B cell (primary cell): ENCODE measurements around the gene GRIN2D. TPM values are rescaled to one million over a fixed set of nuclear protein-coding genes. Genes with fewer than 3 reads are reported as not detected.
A peak's percentile ranks its signal among the peaks of the same experiment; 100 is the strongest.

Experiments used
- ATAC-seq: fragments of 200-7000 bp; cut with Tn5 transposase; one replicate; pipeline ENCODE4 v1.10.0; 2021; ENCODE audit warnings: low read depth, mild to moderate bottlenecking, moderate number of reproducible peaks, moderate library complexity
- CTCF ChIA-PET: fragments of 350-600 bp; sonication (Branson Sonifier 250); formaldehyde crosslinking; loops from one replicate; lab custom pipeline; 2021; ENCODE audit warnings: antibody characterized with exemption, inconsistent platforms; lab: Charles Lee
- POLR2A ChIA-PET: fragments of 350-600 bp; sonication (Branson Sonifier 250); formaldehyde crosslinking; loops from one replicate; lab custom pipeline; 2021; ENCODE audit warnings: antibody characterized with exemption; lab: Charles Lee
- DNase-seq: peaks from one replicate; pipeline ENCODE4 v3.0.0; 2013
- H2AFZ ChIP-seq: 2 replicates; pipeline ENCODE4 v1.6.1; 2012; ENCODE audit warnings: mild to moderate bottlenecking, low read depth, low read length; ENCODE audit not compliant: insufficient read depth, poor library complexity, severe bottlenecking
- H3K27ac ChIP-seq, 2 donors: 1 replicate in 1 of 2; 2 replicates in 1 of 2; pipeline ENCODE4 v1.5.1; 2012 to 2013; ENCODE audit warnings: low read length in 2 of 2, mild to moderate bottlenecking in 2 of 2, moderate library complexity in 1 of 2
- H3K27me3 ChIP-seq, 4 experiments: fragments of 200-600 bp in 1 of 4; sonication (generic) in 1 of 4; replicated peaks in 1 of 4; 1 replicate in 2 of 4; 2 replicates in 2 of 4; pipeline versions ENCODE4 v1.6.1 to v1.7.0; 2013 to 2016; ENCODE audit warnings: low read length in 3 of 4, mild to moderate bottlenecking in 2 of 4, mixed read lengths in 1 of 4, moderate library complexity in 1 of 4; ENCODE audit not compliant: insufficient read depth in 4 of 4, control insufficient read depth in 3 of 4; ENCODE audit errors: control extremely low read depth in 1 of 4
- H3K36me3 ChIP-seq, 2 experiments: replicated peaks in 1 of 2; 1 replicate in 1 of 2; 2 replicates in 1 of 2; pipeline versions ENCODE4 v1.6.1 to v1.7.1; 2013; ENCODE audit warnings: low read length in 1 of 2; ENCODE audit not compliant: insufficient read depth in 2 of 2, control insufficient read depth in 1 of 2; ENCODE audit errors: control extremely low read depth in 1 of 2, extremely low read depth in 1 of 2
- H3K4me1 ChIP-seq, 2 donors: fragments of 200-600 bp in 1 of 2; sonication (generic) in 1 of 2; 1 replicate in 1 of 2; 2 replicates in 1 of 2; pipeline versions ENCODE4 v1.5.1 to v1.6.1; 2013 to 2017; ENCODE audit warnings: low read length in 2 of 2; ENCODE audit not compliant: control insufficient read depth in 2 of 2, insufficient read depth in 2 of 2
- H3K4me2 ChIP-seq: replicated peaks from 2 replicates; pipeline ENCODE3; 2012; ENCODE audit warnings: mild to moderate bottlenecking, low read depth, low read length; ENCODE audit not compliant: poor library complexity, severe bottlenecking
- H3K4me3 ChIP-seq, 5 experiments: fragments of 200-600 bp in 1 of 5; sonication (generic) in 1 of 5; 1 replicate in 3 of 5; 2 replicates in 2 of 5; pipeline versions ENCODE4 v1.5.1 to v1.7.0; 2011 to 2016; ENCODE audit warnings: low read length in 4 of 5, mild to moderate bottlenecking in 4 of 5, low read depth in 2 of 5, control low read depth in 1 of 5, moderate library complexity in 1 of 5; ENCODE audit not compliant: insufficient read depth in 1 of 5; ENCODE audit errors: control extremely low read depth in 1 of 5, extremely low read depth in 1 of 5
- H3K79me2 ChIP-seq: fragments of 200-600 bp; sonication (generic); one replicate; pipeline ENCODE4 v1.6.0; 2016; ENCODE audit warnings: low read length; ENCODE audit not compliant: control insufficient read depth, insufficient read depth
- H3K9ac ChIP-seq: fragments of 200-600 bp; sonication (generic); 2 replicates; pipeline ENCODE4 v1.6.1; 2017; ENCODE audit warnings: mild to moderate bottlenecking, low read length, moderate library complexity
- H3K9me3 ChIP-seq, 3 donors: one replicate each; pipeline versions ENCODE4 v1.6.1 to v1.7.1; 2013; ENCODE audit warnings: low read length in 2 of 3; ENCODE audit not compliant: control insufficient read depth in 2 of 3, insufficient read depth in 1 of 3; ENCODE audit errors: control extremely low read depth in 1 of 3
- H4K20me1 ChIP-seq: 2 replicates; pipeline ENCODE4 v1.6.0; 2012; ENCODE audit warnings: mild to moderate bottlenecking, low read length; ENCODE audit not compliant: insufficient read depth, control insufficient read depth, poor library complexity, severe bottlenecking
- H3K27ac Mint-ChIP-seq: one replicate; pipeline ENCODE4 v1.8.0; 2021; ENCODE audit warnings: mixed read lengths
- H3K27me3 Mint-ChIP-seq: one replicate; pipeline ENCODE4 v1.8.0; 2021; ENCODE audit warnings: mixed read lengths
- H3K4me1 Mint-ChIP-seq: one replicate; pipeline ENCODE4 v1.8.0; 2021; ENCODE audit warnings: mixed read lengths
- H3K4me3 Mint-ChIP-seq: one replicate; pipeline ENCODE4 v1.8.0; 2021; ENCODE audit warnings: mixed read lengths
- H3K9me3 Mint-ChIP-seq: one replicate; pipeline ENCODE4 v1.8.0; 2022; ENCODE audit warnings: mixed read lengths; ENCODE audit not compliant: insufficient read depth
- CTCF ChIP-seq: fragments of 200-600 bp; IDR thresholded peaks from one replicate; pipeline ENCODE4 v1.8.0; 2022; ENCODE audit warnings: antibody characterized with exemption, mild to moderate bottlenecking
- EZH2 ChIP-seq: IDR thresholded peaks from 2 replicates; pipeline ENCODE4 v1.6.1; 2012; ENCODE audit warnings: borderline replicate concordance, low read depth, mild to moderate bottlenecking, moderate library complexity, low read length; ENCODE audit not compliant: insufficient read depth, poor library complexity, severe bottlenecking
- WGBS: methylation state at CpG from one replicate; pipeline ENCODE4 v1.1.5; 2013; ENCODE audit warnings: missing lambda C conversion rate; ENCODE audit not compliant: insufficient coverage; 5-methylcytosine and 5-hydroxymethylcytosine counted together
- intact Hi-C: fragments of 100-400 bp; cut with micrococcal nuclease; formaldehyde crosslinking; loops from one replicate; pipeline ENCODE4 v1.10.0; 2022
- polyA plus RNA-seq: library from polyadenylated mRNA; depleted of rRNA; stranded (reverse); fragments of >200 nt; gene quantifications from 2 replicates; pipeline ENCODE4 v1.2.3, GENCODE V29; 2012
- total RNA-seq, 2 donors: library from RNA; stranded (reverse); fragments of 120-200 nt in 1 of 2; gene quantifications; 1 replicate in 1 of 2; 2 replicates in 1 of 2; pipeline versions ENCODE4 v1.2.3 to v1.2.4, GENCODE V29; 2013 to 2022

Gene GRIN2D
- total and polyA plus RNA-seq, 2 donors (not counting 1 experiment from before 2014, with no cell fraction given) = not detected

GRCh38 chr19:48398102-48398374, 4.6 kb downstream of the GRIN2D start:
- intact Hi-C loops = loop anchor here (2.0 to 10.0 kb wide), 2 partner anchors 71 to 97 kb away; partner anchors contain the start of gene CYTH2
- ChIA-PET CTCF (no interaction called here), POLR2A (interaction anchor here (0.9 kb wide), 1 partner anchor 19 kb away, joined by 3 read pairs; no protein-coding TSS in a partner anchor)
- Histone ChIP-seq H3K4me2 (peak overlapping the region; percentile 99), H3K79me2 (no peaks in the 10 kb centered on the region), H3K27ac (no peak overlapping the region), H3K27me3 (peaks cover 0 to 50% (median 31%) of the 10 kb centered on the region in 4 experiments), H3K9me3 (peaks cover 0 to 34% (median 0%) of the 10 kb centered on the region in 3 donors), H3K4me1 (peaks cover 44 to 46% of the 10 kb centered on the region in 2 donors), H2AFZ (peak overlapping the region; percentile 73), H3K4me3 (peak overlapping the region in 4 of 5 experiments; percentile 24 to 65 (median 46)), H4K20me1 (no peaks in the 10 kb centered on the region), H3K9ac (peak overlapping the region; percentile 64), H3K36me3 (no peaks in the 10 kb centered on the region)
- ATAC-seq = no peak
- Mint-ChIP-seq H3K27ac (peak overlapping the region; percentile 74), H3K27me3 (peaks cover 29% of the 10 kb centered on the region), H3K9me3 (no peaks in the 10 kb centered on the region), H3K4me1 (peaks cover 34% of the 10 kb centered on the region), H3K4me3 (peak overlapping the region; percentile 86)
- DNase-seq = no peak
- 7% methylated on average over 17 of the region's 17 CpGs for WGBS
- TF ChIP-seq CTCF (no peak), EZH2 (no peak)

- H3K27me3 Mint-ChIP-seq = peaks cover 29% of the 10 kb centered on the region
- CTCF ChIA-PET = interaction anchor here (0.6 kb wide), 1 partner anchor 181 kb away, joined by 5 read pairs; no protein-coding TSS in a partner anchor
- Histone ChIP-seq H3K9ac (peak overlapping the region; percentile 64), H3K79me2 (no peaks in the 10 kb centered on the region), H4K20me1 (no peaks in the 10 kb centered on the region), H3K36me3 (no peaks in the 10 kb centered on the region), H3K9me3 (peaks cover 0 to 34% (median 0%) of the 10 kb centered on the region in 3 donors), H2AFZ (peak overlapping the region; percentile 73), H3K27me3 (peaks cover 0 to 44% (median 28%) of the 10 kb centered on the region in 4 experiments), H3K4me3 (peak overlapping the region in 4 of 5 experiments; percentile 24 to 65 (median 46)), H3K4me1 (peaks cover 42 to 43% of the 10 kb centered on the region in 2 donors), H3K27ac (no peak overlapping the region), H3K4me2 (peak overlapping the region; percentile 99)
- DNase-seq (peak; percentile 90), ATAC-seq (peak; percentile 70)
- peak overlapping the region; percentile 80 for H3K27ac Mint-ChIP-seq
- no peak for TF ChIP-seq EZH2
- no peak for TF ChIP-seq CTCF
- peak overlapping the region; percentile 86 for H3K4me3 Mint-ChIP-seq
- POLR2A ChIA-PET = interaction anchor here (0.9 kb wide), 1 partner anchor 19 kb away, joined by 3 read pairs; no protein-coding TSS in a partner anchor
- intact Hi-C loops = loop anchor here (1.0 to 10.0 kb wide), 4 partner anchors 7 to 96 kb away; partner anchors contain the start of genes CYTH2 and KDELR1
- H3K9me3 Mint-ChIP-seq = no peaks in the 10 kb centered on the region
- peaks cover 36% of the 10 kb centered on the region for H3K4me1 Mint-ChIP-seq
- 6% methylated on average over 97 of the region's 104 CpGs for WGBS
Measured at GRCh38 chr19:48398375-48399235, 5.1 kb downstream of the GRIN2D start.
